Amniotic epithelial cell (primary cell): Measurements from ENCODE around the gene BRF1.

Experiments
- DNase-seq: peaks from one replicate; pipeline ENCODE4 v3.0.0-alpha.2; 2010; ENCODE audit warnings: low read depth

The BRF1 gene

GRCh38 chr14:105210266-105211025, 90.4 kb downstream of the BRF1 start:
- DNase-seq = no peak

- no peak for DNase-seq
Observed at GRCh38 chr14:105209646-105210045, 91.2 kb downstream of the BRF1 start.

GRCh38 chr14:105209091-105209490, 91.7 kb downstream of the BRF1 start:
- no peak for DNase-seq

GRCh38 chr14:105208738-105209075, 92.1 kb downstream of the BRF1 start:
- no peak for DNase-seq

GRCh38 chr14:105207996-105208737, 92.6 kb downstream of the BRF1 start:
- no peak for DNase-seq

- DNase-seq = no peak
Observed at GRCh38 chr14:105207460-105207901, 93.3 kb downstream of the BRF1 start.

GRCh38 chr14:105206873-105207272, 93.9 kb downstream of the BRF1 start:
- DNase-seq = no peak

GRCh38 chr14:105205673-105206208, 95.1 kb downstream of the BRF1 start:
- no peak for DNase-seq

- DNase-seq = no peak
Observed at GRCh38 chr14:105204931-105205672, 95.7 kb downstream of the BRF1 start.

- DNase-seq = no peak
Observed at GRCh38 chr14:105204206-105204930, 96.4 kb downstream of the BRF1 start.

- DNase-seq = no peak
Observed at GRCh38 chr14:105203701-105204100, 97.1 kb downstream of the BRF1 start.

GRCh38 chr14:105203057-105203531, 97.7 kb downstream of the BRF1 start:
- DNase-seq = peak; percentile 45

GRCh38 chr14:105201925-105202513, 98.8 kb downstream of the BRF1 start:
- DNase-seq = no peak

GRCh38 chr14:105201156-105201924, 99.5 kb downstream of the BRF1 start:
- no peak for DNase-seq

GRCh38 chr14:105200641-105201040, 100.2 kb downstream of the BRF1 start:
- no peak for DNase-seq

- DNase-seq = no peak
Observed at GRCh38 chr14:105200074-105200473, 100.7 kb downstream of the BRF1 start.

- peak; percentile 48 for DNase-seq
Observed at GRCh38 chr14:105199093-105199492, 101.7 kb downstream of the BRF1 start.

- DNase-seq = no peak
Observed at GRCh38 chr14:105198588-105198987, 102.2 kb downstream of the BRF1 start.

GRCh38 chr14:105197211-105197641, 103.6 kb downstream of the BRF1 start:
- no peak for DNase-seq

- no peak for DNase-seq
Observed at GRCh38 chr14:105196265-105196960, 104.4 kb downstream of the BRF1 start.
